Naive B cell (primary cell): ENCODE data around the gene EMILIN1. TPM values are rescaled to one million over a fixed set of nuclear protein-coding genes. Genes with fewer than 3 reads are reported as not detected.
"Not testable (repeated sequence)": the region's sequence is repeated elsewhere in the genome, so short reads cannot be mapped to it uniquely, and the experiment has no call there.

Experiments
- ATAC-seq, 2 donors: fragments of 150-1000 bp; cut with Tn5 transposase; 2 replicates each; pipeline ENCODE4 v1.10.0; 2021; ENCODE audit warnings: low read depth in 2 of 2, mild to moderate bottlenecking in 2 of 2, moderate library complexity in 2 of 2
- DNase-seq: peaks from one replicate; pipeline ENCODE4 v3.0.0; 2022
- H3K27ac Mint-ChIP-seq, 6 donors: one replicate each; pipeline ENCODE4 v1.8.0; 2020 to 2022; ENCODE audit warnings: mild to moderate bottlenecking in 6 of 6, mixed read lengths in 6 of 6, moderate library complexity in 5 of 6, inconsistent platforms in 2 of 6
- H3K27me3 Mint-ChIP-seq, 3 donors: one replicate each; pipeline ENCODE4 v1.8.0; 2021 to 2022; ENCODE audit warnings: mixed read lengths in 3 of 3, mild to moderate bottlenecking in 1 of 3
- H3K36me3 Mint-ChIP-seq, 2 donors: one replicate each; pipeline ENCODE4 v1.8.0; 2020 to 2022; ENCODE audit warnings: mixed read lengths in 2 of 2, inconsistent platforms in 1 of 2, mild to moderate bottlenecking in 1 of 2
- H3K4me1 Mint-ChIP-seq, 3 donors: one replicate each; pipeline ENCODE4 v1.8.0; 2020 to 2022; ENCODE audit warnings: mixed read lengths in 3 of 3, inconsistent platforms in 1 of 3, mild to moderate bottlenecking in 1 of 3, moderate library complexity in 1 of 3
- H3K4me3 Mint-ChIP-seq, 8 donors: one replicate each; pipeline ENCODE4 v1.8.0; 2020 to 2022; ENCODE audit warnings: mild to moderate bottlenecking in 8 of 8, mixed read lengths in 8 of 8, moderate library complexity in 8 of 8, inconsistent platforms in 2 of 8
- H3K9me3 Mint-ChIP-seq, 7 donors: one replicate each; pipeline ENCODE4 v1.8.0; 2020 to 2022; ENCODE audit warnings: mixed read lengths in 7 of 7, mild to moderate bottlenecking in 5 of 7, inconsistent platforms in 2 of 7, moderate library complexity in 1 of 7
- polyA plus RNA-seq, 6 donors: library from polyadenylated mRNA; unstranded; fragments of 300-500 nt; fragmentation: Illumina TruSeq; gene quantifications; one replicate each; pipeline ENCODE4 v1.2.3, GENCODE V29; 2021; ENCODE audit warnings: low read depth in 6 of 6

The EMILIN1 gene
- polyA plus RNA-seq, 6 donors from 2014 or later, result 0.28 to 1.1 (median 0.77) TPM

- peaks cover 0 to 3% of the 10 kb centered on the region in 2 donors for H3K36me3 Mint-ChIP-seq
- ATAC-seq (peak; percentile 87 to 88), DNase-seq (peak; percentile 35)
- H3K27ac Mint-ChIP-seq, result peak overlapping the region in 1 of 6 donors; percentile 44
- no peaks in the 10 kb centered on the region for H3K27me3 Mint-ChIP-seq
- peak overlapping the region; percentile 55 to 91 (median 80) for H3K4me3 Mint-ChIP-seq
- H3K9me3 Mint-ChIP-seq, result no peaks in the 10 kb centered on the region
- peaks cover 14 to 17% (median 15%) of the 10 kb centered on the region in 3 donors for H3K4me1 Mint-ChIP-seq
These were observed 17.6 kb downstream of the EMILIN1 start for GRCh38 chr2:27095745-27096651.

- ATAC-seq, result no peak
- H3K9me3 Mint-ChIP-seq, result no peaks in the 10 kb centered on the region
- H3K4me1 Mint-ChIP-seq, result peaks cover 14 to 17% (median 15%) of the 10 kb centered on the region in 3 donors
- no peak for DNase-seq
- H3K27ac Mint-ChIP-seq, result no peak overlapping the region
- no peaks in the 10 kb centered on the region for H3K27me3 Mint-ChIP-seq
- H3K36me3 Mint-ChIP-seq, result peaks cover 0 to 3% of the 10 kb centered on the region in 2 donors
- H3K4me3 Mint-ChIP-seq, result peak overlapping the region in 5 of 8 donors; percentile 19 to 81 (median 68)
These were observed 18.4 kb downstream of the EMILIN1 start for GRCh38 chr2:27096748-27097297.

- Mint-ChIP-seq H3K4me3 (peak overlapping the region in 1 of 8 donors; percentile 12), H3K4me1 (peaks cover 14 to 17% (median 15%) of the 10 kb centered on the region in 3 donors), H3K9me3 (no peaks in the 10 kb centered on the region), H3K36me3 (peaks cover 0 to 3% of the 10 kb centered on the region in 2 donors), H3K27me3 (no peaks in the 10 kb centered on the region), H3K27ac (no peak overlapping the region)
- ATAC-seq (no peak), DNase-seq (no peak)
These were observed 18.9 kb downstream of the EMILIN1 start for GRCh38 chr2:27097341-27097740.

GRCh38 chr2:27099334-27099955, 21.0 kb downstream of the EMILIN1 start:
- no peak overlapping the region for H3K27ac Mint-ChIP-seq
- ATAC-seq (no peak), DNase-seq (no peak)
- peaks cover 3 to 5% (median 4%) of the 10 kb centered on the region in 3 donors for H3K27me3 Mint-ChIP-seq
- no peak overlapping the region for H3K4me3 Mint-ChIP-seq
- peaks cover 0 to 3% of the 10 kb centered on the region in 2 donors for H3K36me3 Mint-ChIP-seq
- H3K9me3 Mint-ChIP-seq, result no peaks in the 10 kb centered on the region
- H3K4me1 Mint-ChIP-seq, result peaks cover 14 to 17% (median 15%) of the 10 kb centered on the region in 3 donors

- no peak for DNase-seq
- H3K27me3 Mint-ChIP-seq, result peaks cover 5 to 6% (median 5%) of the 10 kb centered on the region in 3 donors
- no peak overlapping the region for H3K4me3 Mint-ChIP-seq
- H3K9me3 Mint-ChIP-seq, result no peaks in the 10 kb centered on the region
- peaks cover 14 to 17% (median 15%) of the 10 kb centered on the region in 3 donors for H3K4me1 Mint-ChIP-seq
- no peak overlapping the region for H3K27ac Mint-ChIP-seq
- peaks cover 0 to 3% of the 10 kb centered on the region in 2 donors for H3K36me3 Mint-ChIP-seq
- no peak for ATAC-seq
These were observed 21.6 kb downstream of the EMILIN1 start for GRCh38 chr2:27100036-27100435.

- Mint-ChIP-seq H3K4me3 (no peak overlapping the region), H3K9me3 (no peaks in the 10 kb centered on the region), H3K27ac (no peak overlapping the region), H3K36me3 (peaks cover 0 to 3% of the 10 kb centered on the region in 2 donors), H3K4me1 (no peaks in the 10 kb centered on the region), H3K27me3 (peaks cover 5 to 8% (median 6%) of the 10 kb centered on the region in 3 donors)
- ATAC-seq, result no peak
- no peak for DNase-seq
These were observed 23.9 kb downstream of the EMILIN1 start for GRCh38 chr2:27102329-27102728.

- no peaks in the 10 kb centered on the region for H3K9me3 Mint-ChIP-seq
- no peaks in the 10 kb centered on the region for H3K4me1 Mint-ChIP-seq
- no peak overlapping the region for H3K4me3 Mint-ChIP-seq
- H3K27ac Mint-ChIP-seq, result peak overlapping the region in 1 of 6 donors; percentile 14
- H3K27me3 Mint-ChIP-seq, result peaks cover 5 to 8% (median 6%) of the 10 kb centered on the region in 3 donors
- DNase-seq, result no peak
- no peaks in the 10 kb centered on the region for H3K36me3 Mint-ChIP-seq
- ATAC-seq, result no peak
These were observed 27.6 kb downstream of the EMILIN1 start for GRCh38 chr2:27105981-27106380.

- ATAC-seq (no peak), DNase-seq (no peak)
- Mint-ChIP-seq H3K9me3 (no peaks in the 10 kb centered on the region), H3K4me3 (no peak overlapping the region), H3K4me1 (no peaks in the 10 kb centered on the region), H3K27ac (no peak overlapping the region), H3K36me3 (no peaks in the 10 kb centered on the region), H3K27me3 (peaks cover 5 to 8% (median 6%) of the 10 kb centered on the region in 3 donors)
These were observed 29.8 kb downstream of the EMILIN1 start for GRCh38 chr2:27108221-27108620.

- no peak for DNase-seq
- Mint-ChIP-seq H3K36me3 (no peaks in the 10 kb centered on the region), H3K9me3 (no peaks in the 10 kb centered on the region), H3K27me3 (peaks cover 3 to 8% (median 6%) of the 10 kb centered on the region in 3 donors), H3K27ac (no peak overlapping the region), H3K4me3 (no peak overlapping the region), H3K4me1 (no peaks in the 10 kb centered on the region)
- no peak for ATAC-seq
These were observed 30.7 kb downstream of the EMILIN1 start for GRCh38 chr2:27109083-27109482.

- H3K27me3 Mint-ChIP-seq, H3K36me3 Mint-ChIP-seq, DNase-seq, H3K9me3 Mint-ChIP-seq, H3K4me3 Mint-ChIP-seq, ATAC-seq, H3K4me1 Mint-ChIP-seq: not testable (repeated sequence)
- H3K27ac Mint-ChIP-seq, result peak overlapping the region in 1 of 6 donors; percentile 2
These were observed 32.4 kb downstream of the EMILIN1 start for GRCh38 chr2:27110603-27111352.

GRCh38 chr2:27111392-27112078, 33.1 kb downstream of the EMILIN1 start:
- H3K4me1 Mint-ChIP-seq, H3K27ac Mint-ChIP-seq, H3K36me3 Mint-ChIP-seq, H3K27me3 Mint-ChIP-seq, DNase-seq, ATAC-seq, H3K9me3 Mint-ChIP-seq, H3K4me3 Mint-ChIP-seq: not testable (repeated sequence)

GRCh38 chr2:27115519-27115918, 37.1 kb downstream of the EMILIN1 start:
- Mint-ChIP-seq H3K27me3 (peaks cover 12 to 40% (median 18%) of the 10 kb centered on the region in 3 donors), H3K4me3 (peak overlapping the region in 1 of 8 donors; percentile 15)
- no peak for DNase-seq

More at GRCh38 chr2:27115519-27115918, 37.1 kb downstream of the EMILIN1 start:
- Mint-ChIP-seq H3K9me3 (peaks cover 0 to 3% (median 0%) of the 10 kb centered on the region in 7 donors), H3K27ac (no peak overlapping the region), H3K36me3 (no peaks in the 10 kb centered on the region), H3K4me1 (peaks cover 0 to 8% (median 0%) of the 10 kb centered on the region in 3 donors)
- ATAC-seq, result no peak
